Esophagus (tissue), 2 donors: ENCODE results near the gene TAPT1. TPM values are rescaled to one million over a fixed set of nuclear protein-coding genes. Genes with fewer than 3 reads are reported as not detected.

Experiments used
- H3K27ac ChIP-seq, 2 donors: one replicate each; pipeline ENCODE4 v1.5.1; 2013; ENCODE audit warnings: low read depth in 2 of 2, mild to moderate bottlenecking in 2 of 2, inconsistent platforms in 1 of 2, low read length in 1 of 2, moderate library complexity in 1 of 2
- H3K27me3 ChIP-seq, 2 donors: one replicate each; pipeline ENCODE4 v1.6.1; 2013; ENCODE audit warnings: low read length in 2 of 2, control low read depth in 1 of 2, mild to moderate bottlenecking in 1 of 2; ENCODE audit not compliant: insufficient read depth in 2 of 2, control insufficient read depth in 1 of 2
- H3K36me3 ChIP-seq, 2 donors: one replicate each; pipeline ENCODE4 v1.6.1; 2013; ENCODE audit warnings: low read length in 1 of 2; ENCODE audit not compliant: control insufficient read depth in 2 of 2, insufficient read depth in 2 of 2
- H3K4me1 ChIP-seq, 2 donors: one replicate each; pipeline ENCODE4 v1.6.1; 2013; ENCODE audit warnings: low read length in 1 of 2; ENCODE audit not compliant: control insufficient read depth in 2 of 2, insufficient read depth in 2 of 2
- H3K4me3 ChIP-seq, 2 donors: one replicate each; pipeline ENCODE4 v1.5.1; 2013; ENCODE audit warnings: low read length in 2 of 2, mild to moderate bottlenecking in 2 of 2, low read depth in 1 of 2, moderate library complexity in 1 of 2
- H3K9me3 ChIP-seq, 2 donors: one replicate each; pipeline ENCODE4 v1.6.1; 2013; ENCODE audit warnings: mild to moderate bottlenecking in 2 of 2, low read depth in 1 of 2, low read length in 1 of 2, moderate library complexity in 1 of 2; ENCODE audit not compliant: control insufficient read depth in 2 of 2, insufficient read depth in 1 of 2
- WGBS, 2 donors: extraction: QIAGEN DNeasy Blood & Tissue Kit; methylation state at CpG; one replicate each; pipeline ENCODE4 v1.1.7; 2013; 5-methylcytosine and 5-hydroxymethylcytosine counted together
- polyA plus RNA-seq, 2 donors: library from polyadenylated mRNA; stranded (reverse); fragments of 200-250 nt; gene quantifications; one replicate each; pipeline ENCODE4 v1.2.3, GENCODE V29; 2013
- donor health status: healthy with polysubstance abuse.
- donor health status: Bipolar disorder and iron deficiency.

The TAPT1 gene
- polyA plus RNA-seq, 2 donors, result 6.6 to 8.3 TPM

- Histone ChIP-seq H3K9me3 (no peaks in the 10 kb centered on the region), H3K4me1 (no peaks in the 10 kb centered on the region), H3K4me3 (no peak overlapping the region), H3K27ac (no peak overlapping the region), H3K27me3 (no peaks in the 10 kb centered on the region), H3K36me3 (no peaks in the 10 kb centered on the region)
- WGBS, 2 donors, result 74 to 77% methylated on average over 3 of the region's 3 CpGs
Measured at GRCh38 chr4:16110661-16111290, 115.5 kb downstream of the TAPT1 start.

Other genes starting within 250 kb of the TAPT1 start
- gene PROM1, start 142.4 kb downstream of the TAPT1 start, polyA plus RNA-seq, result under 1 TPM; 0.37 to 0.47 TPM